Activated naive CD4-positive, alpha-beta T cell (primary cell): ENCODE results near the gene THSD7A.

ENCODE experiments used
- DNase-seq, 4 experiments: peaks; one replicate each; lab custom pipeline; 2025; lab: John Stamatoyannopoulos, UW

THSD7A gene

GRCh38 chr7:11331128-11332102, 500.6 kb downstream of the THSD7A start:
- no peak for DNase-seq

- no peak for DNase-seq
Observed at GRCh38 chr7:11330717-11331116, 501.3 kb downstream of the THSD7A start.

GRCh38 chr7:11330208-11330607, 501.8 kb downstream of the THSD7A start:
- no peak for DNase-seq

GRCh38 chr7:11329626-11330025, 502.4 kb downstream of the THSD7A start:
- no peak for DNase-seq

- no peak for DNase-seq
Observed at GRCh38 chr7:11328309-11328708, 503.7 kb downstream of the THSD7A start.

- DNase-seq = no peak
Observed at GRCh38 chr7:11327633-11328032, 504.4 kb downstream of the THSD7A start.
